Hepatocyte (in vitro differentiated cells): ENCODE results near the gene DGKQ. TPM values are rescaled to one million over a fixed set of nuclear protein-coding genes. Genes with fewer than 3 reads are reported as not detected.

Experiments used
- DNase-seq: peaks from one replicate; pipeline ENCODE4 v3.0.0-alpha.2; 2016; ENCODE audit warnings: low spot score
- H2AFZ ChIP-seq: fragments of 200-600 bp; sonication (generic); 2 replicates; pipeline ENCODE4 v1.6.0; 2016; ENCODE audit warnings: antibody characterized with exemption, mild to moderate bottlenecking
- H3K27ac ChIP-seq: fragments of 200-600 bp; sonication (generic); 2 replicates; pipeline ENCODE4 v1.5.1; 2016; ENCODE audit warnings: mild to moderate bottlenecking
- H3K27me3 ChIP-seq: fragments of 200-600 bp; sonication (generic); 2 replicates; pipeline ENCODE4 v1.6.1; 2016
- H3K36me3 ChIP-seq: fragments of 200-600 bp; sonication (generic); replicated peaks from 2 replicates; pipeline ENCODE4 v1.5.1; 2016; ENCODE audit warnings: low read depth; ENCODE audit not compliant: insufficient read depth
- H3K4me1 ChIP-seq: fragments of 200-600 bp; sonication (generic); 2 replicates; pipeline ENCODE4 v1.5.1; 2016; ENCODE audit warnings: mild to moderate bottlenecking, moderate library complexity; ENCODE audit not compliant: insufficient read depth
- H3K4me2 ChIP-seq: fragments of 200-600 bp; sonication (generic); 2 replicates; pipeline ENCODE4 v1.6.0; 2016
- H3K4me3 ChIP-seq: fragments of 200-600 bp; sonication (generic); 2 replicates; pipeline ENCODE4 v1.5.1; 2016; ENCODE audit warnings: mild to moderate bottlenecking
- H3K79me2 ChIP-seq: fragments of 200-600 bp; sonication (generic); 2 replicates; pipeline ENCODE4 v1.6.0; 2017; ENCODE audit warnings: mild to moderate bottlenecking
- H3K9me2 ChIP-seq: fragments of 200-600 bp; sonication (generic); replicated peaks from 2 replicates; pipeline ENCODE4 v1.6.0; 2017; ENCODE audit warnings: mild to moderate bottlenecking; ENCODE audit not compliant: insufficient read depth
- H3K9me3 ChIP-seq: fragments of 200-600 bp; sonication (generic); 2 replicates; pipeline ENCODE4 v1.5.1; 2016; ENCODE audit warnings: low read depth, mild to moderate bottlenecking
- H4K20me1 ChIP-seq: fragments of 200-600 bp; sonication (generic); 2 replicates; pipeline ENCODE4 v1.6.0; 2016; ENCODE audit warnings: mild to moderate bottlenecking; ENCODE audit not compliant: insufficient read depth, poor library complexity, severe bottlenecking
- EZH2 ChIP-seq: fragments of 200-600 bp; sonication (generic); IDR thresholded peaks from 2 replicates; pipeline ENCODE4 v1.6.1; 2016; ENCODE audit warnings: antibody characterized with exemption, mild to moderate bottlenecking, borderline replicate concordance
- EZH2phosphoT487 ChIP-seq: fragments of 200-600 bp; sonication (generic); IDR thresholded peaks from one replicate; pipeline ENCODE4 v1.6.1; 2018; ENCODE audit warnings: antibody characterized with exemption, mild to moderate bottlenecking, low read depth, moderate library complexity; ENCODE audit not compliant: unreplicated experiment, severe bottlenecking
- WGBS: methylation state at CpG from one replicate; pipeline ENCODE4 v1.1.6; 2016; ENCODE audit warnings: low lambda C conversion rate; ENCODE audit errors: missing lambda C conversion rate; 5-methylcytosine and 5-hydroxymethylcytosine counted together
- polyA plus RNA-seq: library from polyadenylated mRNA; unstranded; fragments of >200 nt; fragmentation: Nextera tagmentation; extraction: Ambion mirVana; gene quantifications from 2 replicates; pipeline ENCODE4 v1.2.1, GENCODE V29; 2016
- total RNA-seq: library from RNA; depleted of rRNA; stranded (reverse); fragments of >200 nt; gene quantifications from 2 replicates; pipeline ENCODE4 v1.2.3, GENCODE V29; 2014
- TF ChIP-seq, protein P1 (sequence below): fragments of 200-600 bp; sonication (generic); IDR thresholded peaks from 2 replicates; pipeline ENCODE4 v1.5.1; 2016; ENCODE audit warnings: antibody characterized with exemption, mild to moderate bottlenecking; ENCODE audit not compliant: poor library complexity

The DGKQ gene
- total and polyA plus RNA-seq, 2 experiments from 2014 or later: 17.4 to 20.7 TPM

DNA sequence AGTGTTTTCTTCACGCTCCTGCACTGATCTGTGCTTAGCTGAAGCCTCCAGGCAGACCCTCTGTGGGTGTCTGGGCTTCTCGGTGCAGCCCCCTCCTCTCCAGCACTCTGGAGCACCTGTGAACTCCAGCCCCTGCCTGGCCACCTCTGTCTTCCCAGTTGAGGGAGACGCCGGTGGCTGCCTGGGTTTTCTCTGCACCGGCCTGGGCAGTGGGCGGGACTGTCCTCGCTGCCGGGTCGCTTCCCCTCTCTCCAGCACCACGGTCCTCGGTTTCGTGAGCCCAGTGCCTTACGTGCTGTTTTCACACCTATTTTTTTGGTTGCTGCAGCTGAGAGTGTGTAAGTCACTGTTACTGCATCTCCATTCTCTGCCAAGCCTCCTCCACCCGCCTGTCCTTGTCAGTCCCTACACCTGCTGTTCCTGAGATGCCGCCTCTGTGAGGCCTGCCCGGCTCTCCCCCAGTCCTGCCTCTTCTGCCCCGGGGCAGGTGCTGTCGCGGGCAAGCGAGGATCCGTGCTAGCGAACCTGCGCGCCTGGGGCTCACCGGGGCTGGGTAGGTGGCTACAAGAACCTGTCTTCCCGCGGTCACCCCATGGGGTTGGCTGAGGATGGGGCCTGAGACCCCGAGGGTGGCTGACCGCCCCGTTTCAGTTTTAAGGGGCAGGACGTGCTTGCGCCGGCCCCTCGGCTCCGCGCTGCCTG lies 35.6 kb upstream of the DGKQ start:
- Histone ChIP-seq H3K27me3 (peaks cover 33% of the 10 kb centered on the region), H3K4me2 (peak overlapping the region; percentile 100), H3K79me2 (peaks cover 5% of the 10 kb centered on the region), H3K9me3 (no peaks in the 10 kb centered on the region), H3K9me2 (no peaks in the 10 kb centered on the region), H3K36me3 (no peaks in the 10 kb centered on the region), H3K4me1 (peaks cover 11% of the 10 kb centered on the region), H3K27ac (peak overlapping the region; percentile 66), H3K4me3 (peak overlapping the region; percentile 95), H4K20me1 (no peaks in the 10 kb centered on the region), H2AFZ (peak overlapping the region; percentile 100)
- 9% methylated on average over 31 of the region's 36 CpGs for WGBS
- no peak for TF ChIP-seq EZH2
- TF ChIP-seq, protein P1, sequence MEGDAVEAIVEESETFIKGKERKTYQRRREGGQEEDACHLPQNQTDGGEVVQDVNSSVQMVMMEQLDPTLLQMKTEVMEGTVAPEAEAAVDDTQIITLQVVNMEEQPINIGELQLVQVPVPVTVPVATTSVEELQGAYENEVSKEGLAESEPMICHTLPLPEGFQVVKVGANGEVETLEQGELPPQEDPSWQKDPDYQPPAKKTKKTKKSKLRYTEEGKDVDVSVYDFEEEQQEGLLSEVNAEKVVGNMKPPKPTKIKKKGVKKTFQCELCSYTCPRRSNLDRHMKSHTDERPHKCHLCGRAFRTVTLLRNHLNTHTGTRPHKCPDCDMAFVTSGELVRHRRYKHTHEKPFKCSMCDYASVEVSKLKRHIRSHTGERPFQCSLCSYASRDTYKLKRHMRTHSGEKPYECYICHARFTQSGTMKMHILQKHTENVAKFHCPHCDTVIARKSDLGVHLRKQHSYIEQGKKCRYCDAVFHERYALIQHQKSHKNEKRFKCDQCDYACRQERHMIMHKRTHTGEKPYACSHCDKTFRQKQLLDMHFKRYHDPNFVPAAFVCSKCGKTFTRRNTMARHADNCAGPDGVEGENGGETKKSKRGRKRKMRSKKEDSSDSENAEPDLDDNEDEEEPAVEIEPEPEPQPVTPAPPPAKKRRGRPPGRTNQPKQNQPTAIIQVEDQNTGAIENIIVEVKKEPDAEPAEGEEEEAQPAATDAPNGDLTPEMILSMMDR: no peak
- TF ChIP-seq EZH2phosphoT487: no peak
- DNase-seq: no peak

DNA sequence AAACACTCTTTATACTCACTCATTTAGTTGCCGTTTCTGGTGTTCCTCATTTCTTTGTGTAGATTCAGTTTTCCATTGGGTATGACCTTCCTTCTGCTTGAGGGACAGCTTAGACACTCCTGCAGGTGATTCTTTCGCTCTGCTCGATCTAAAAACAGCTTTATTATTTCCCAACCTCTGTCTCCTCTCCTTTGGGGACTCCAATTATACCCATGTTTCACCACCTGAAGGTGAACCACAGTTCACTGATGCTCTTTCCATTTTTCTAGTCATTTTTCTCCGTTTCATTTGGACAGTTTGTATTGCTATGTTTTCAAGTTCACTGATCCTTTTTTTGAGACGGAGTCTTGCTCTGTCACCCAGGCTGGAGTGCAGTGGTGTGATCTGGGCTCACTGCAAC lies 33.5 kb upstream of the DGKQ start:
- Histone ChIP-seq H3K9me3 (no peaks in the 10 kb centered on the region), H3K9me2 (no peaks in the 10 kb centered on the region), H3K4me2 (no peak overlapping the region), H3K27me3 (peaks cover 52% of the 10 kb centered on the region), H3K4me3 (no peak overlapping the region), H3K79me2 (no peaks in the 10 kb centered on the region), H3K4me1 (peaks cover 22% of the 10 kb centered on the region), H3K27ac (no peak overlapping the region), H4K20me1 (no peaks in the 10 kb centered on the region), H3K36me3 (no peaks in the 10 kb centered on the region), H2AFZ (no peak overlapping the region)
- no peak for DNase-seq
- TF ChIP-seq EZH2phosphoT487: no peak
- TF ChIP-seq, protein P1: no peak
- TF ChIP-seq EZH2: no peak
- 94% methylated on average over 5 of the region's 5 CpGs for WGBS

DNA sequence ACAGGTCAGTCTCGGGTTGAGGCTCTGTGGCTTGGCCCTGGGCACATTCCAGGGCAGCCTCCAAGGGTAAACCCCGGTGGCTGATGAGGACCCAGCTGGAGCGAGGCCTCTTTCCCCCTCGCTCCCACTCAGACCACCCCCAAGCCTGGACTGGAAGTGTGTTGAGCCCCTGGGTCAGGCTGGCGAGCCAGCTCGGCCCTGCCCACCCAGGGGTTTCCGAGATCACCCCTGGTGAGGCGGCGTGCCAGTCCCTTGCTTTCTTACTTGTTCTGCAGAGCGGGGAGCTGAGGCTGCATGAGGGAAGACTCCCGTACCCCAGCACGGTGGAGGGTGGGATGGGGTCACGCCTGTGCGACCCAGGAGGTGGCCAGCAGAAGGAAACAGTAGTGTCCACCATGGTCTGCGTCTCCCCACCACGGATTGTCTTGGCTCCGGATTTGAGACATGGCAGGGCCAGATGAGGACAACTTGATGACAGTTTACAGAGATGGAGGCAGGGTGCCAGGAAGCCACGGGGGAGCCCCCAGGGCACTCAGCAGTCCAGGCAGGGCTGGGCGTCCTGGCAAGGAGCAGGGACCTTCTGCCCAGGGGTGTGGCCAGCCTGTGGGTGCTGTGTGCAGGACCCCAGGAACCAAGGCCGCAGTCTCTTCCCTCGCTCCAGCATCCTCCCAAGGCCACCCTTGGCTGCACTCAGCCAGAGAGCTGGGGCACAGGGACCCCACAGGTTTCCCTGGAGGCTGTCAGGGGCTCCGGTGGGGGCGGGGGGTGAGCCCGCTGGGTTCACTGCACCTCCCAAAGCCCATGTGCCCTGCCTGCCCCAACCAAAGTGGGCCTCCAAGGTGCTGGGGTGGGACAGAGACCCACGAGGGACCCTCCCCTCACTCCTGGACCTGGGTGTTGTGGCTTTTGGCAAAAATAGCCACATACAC lies 31.5 kb upstream of the DGKQ start:
- Histone ChIP-seq H3K27me3 (peaks cover 67% of the 10 kb centered on the region), H2AFZ (no peak overlapping the region), H3K9me3 (no peaks in the 10 kb centered on the region), H3K9me2 (no peaks in the 10 kb centered on the region), H4K20me1 (no peaks in the 10 kb centered on the region), H3K36me3 (no peaks in the 10 kb centered on the region), H3K27ac (no peak overlapping the region), H3K79me2 (no peaks in the 10 kb centered on the region), H3K4me1 (peaks cover 11% of the 10 kb centered on the region), H3K4me3 (no peak overlapping the region), H3K4me2 (no peak overlapping the region)
- DNase-seq: no peak
- TF ChIP-seq EZH2: no peak
- no peak for TF ChIP-seq EZH2phosphoT487
- TF ChIP-seq, protein P1: no peak
- WGBS: 93% methylated on average over 25 of the region's 25 CpGs
